ENCODE data around the gene BORCS6. TPM values are rescaled to one million over a fixed set of nuclear protein-coding genes. Genes with fewer than 3 reads are reported as not detected.
A peak's percentile ranks its signal among the peaks of the same experiment; 100 is the strongest.
"Not testable (repeated sequence)": the region's sequence is repeated elsewhere in the genome, so short reads cannot be mapped to it uniquely, and the experiment has no call there.

The BORCS6 gene
- total RNA-seq, 1 donor from 2014 or later, result 6.3 TPM

DNA sequence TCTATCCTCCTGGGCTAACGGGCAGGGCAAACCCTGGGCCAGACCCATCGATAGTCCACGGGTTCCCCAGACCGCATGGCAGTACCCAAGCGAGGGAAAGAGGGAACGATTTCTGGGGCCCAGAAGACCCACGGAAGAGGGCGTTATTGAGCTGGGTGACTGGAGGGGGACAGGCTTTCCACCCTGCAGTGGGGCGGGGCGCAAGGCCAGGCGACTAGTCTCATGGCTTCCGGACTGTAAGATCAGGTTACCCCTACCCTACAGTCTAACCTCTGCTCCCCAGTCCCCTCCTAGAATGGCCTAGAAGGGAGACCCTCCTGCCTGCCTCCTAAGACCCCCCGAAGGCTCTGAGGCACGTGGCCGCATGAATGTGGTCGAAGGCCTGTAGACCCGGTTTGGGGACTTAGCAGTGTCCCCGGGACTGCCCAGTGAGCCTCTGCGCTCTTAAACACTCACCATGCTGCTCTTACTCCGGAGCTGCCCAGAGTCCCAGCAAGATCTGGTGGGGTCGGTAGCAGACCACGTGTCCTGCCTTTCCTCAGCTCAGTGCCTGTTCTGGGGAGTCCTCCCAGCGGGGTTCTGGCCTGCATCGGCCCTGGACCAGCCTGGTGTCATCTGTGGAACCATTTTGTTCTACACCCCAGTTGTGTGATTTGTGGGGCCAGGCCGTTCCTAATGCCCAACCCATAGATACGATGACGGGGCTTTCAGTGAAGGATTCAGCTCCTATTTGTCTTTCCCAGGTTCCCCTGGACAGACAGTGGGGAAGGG is 33.6 kb upstream of the BORCS6 start:
- H3K4me3 Mint-ChIP-seq, result peak overlapping the region; percentile 97
- intact Hi-C loops (cut with micrococcal nuclease), result loop anchor here (2.0 to 10.0 kb wide), 3 partner anchors 151 to 521 kb away; partner anchors contain the start of genes CCDC42 and KRABD2
- H3K9me3 Mint-ChIP-seq, result no peaks in the 10 kb centered on the region
- DNase-seq (ENCODE audit: low spot score), result peak; percentile 28
- peaks cover 21% of the 10 kb centered on the region for H3K27me3 Mint-ChIP-seq (ENCODE audit: insufficient read depth)
- H3K27ac Mint-ChIP-seq, result peak overlapping the region; percentile 98
- peaks cover 22% of the 10 kb centered on the region for H3K36me3 Mint-ChIP-seq (ENCODE audit: low read depth)
- peaks cover 68% of the 10 kb centered on the region for H3K4me1 Mint-ChIP-seq (ENCODE audit: low read depth)

DNA sequence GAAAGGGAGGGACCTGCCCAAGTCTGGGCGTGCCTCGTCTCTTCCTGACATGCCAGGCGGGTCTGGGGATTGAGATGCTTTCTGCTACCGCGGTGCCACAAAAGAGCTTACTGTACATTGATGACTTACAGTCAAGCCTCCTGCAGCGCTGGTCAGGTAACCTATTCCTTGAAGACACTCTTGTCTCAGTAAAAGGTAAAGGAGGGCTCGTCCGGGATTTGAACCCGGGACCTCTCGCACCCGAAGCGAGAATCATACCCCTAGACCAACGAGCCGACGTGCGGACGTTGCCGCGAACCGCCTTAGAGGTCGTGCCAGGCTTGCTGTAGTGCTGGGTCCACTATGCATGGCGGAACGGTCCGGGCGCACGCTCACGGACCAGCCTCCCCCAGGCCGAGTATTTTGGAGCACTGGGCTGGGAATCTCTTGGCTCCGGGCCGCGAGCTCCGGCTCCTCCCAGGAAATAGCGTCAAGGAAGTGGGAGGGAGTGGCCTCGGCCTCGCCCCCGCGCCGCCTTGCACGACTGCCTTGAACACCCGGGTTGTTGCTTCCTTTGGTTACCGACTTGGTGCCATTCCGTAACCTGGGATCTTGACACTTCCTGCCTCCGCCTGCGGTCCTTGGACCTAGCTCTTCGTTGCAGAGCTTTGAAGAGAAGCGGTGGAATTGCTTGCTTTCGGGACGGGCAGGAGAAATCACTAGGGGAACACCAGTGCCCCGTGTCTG is 32.8 kb upstream of the BORCS6 start:
- peaks cover 21% of the 10 kb centered on the region for H3K27me3 Mint-ChIP-seq (ENCODE audit: insufficient read depth)
- H3K4me1 Mint-ChIP-seq (ENCODE audit: low read depth), result peaks cover 70% of the 10 kb centered on the region
- no peaks in the 10 kb centered on the region for H3K9me3 Mint-ChIP-seq
- intact Hi-C loops (cut with micrococcal nuclease), result loop anchor here (1.0 to 10.0 kb wide), 11 partner anchors 25 to 522 kb away; partner anchors contain the start of genes CCDC42, KRABD2 and RANGRF
- DNase-seq (ENCODE audit: low spot score), result peak; percentile 85
- H3K36me3 Mint-ChIP-seq (ENCODE audit: low read depth), result peaks cover 19% of the 10 kb centered on the region
- peak overlapping the region; percentile 97 for H3K4me3 Mint-ChIP-seq
- peak overlapping the region; percentile 98 for H3K27ac Mint-ChIP-seq

- intact Hi-C loops (cut with micrococcal nuclease), result loop anchor here (1.0 to 10.0 kb wide), 11 partner anchors 25 to 522 kb away; partner anchors contain the start of genes CCDC42, KRABD2 and RANGRF
- Mint-ChIP-seq H3K27ac (peak overlapping the region; percentile 98), H3K4me1 (ENCODE audit: low read depth) (peaks cover 66% of the 10 kb centered on the region), H3K4me3 (peak overlapping the region; percentile 97), H3K9me3 (no peaks in the 10 kb centered on the region), H3K27me3 (ENCODE audit: insufficient read depth) (peaks cover 21% of the 10 kb centered on the region), H3K36me3 (ENCODE audit: low read depth) (peaks cover 14% of the 10 kb centered on the region)
- DNase-seq (ENCODE audit: low spot score), result no peak
These were observed 32.3 kb upstream of the BORCS6 start for GRCh38 chr17:8222380-8222629.

GRCh38 chr17:8221663-8222379 is 31.8 kb upstream of the BORCS6 start:
- H3K27ac Mint-ChIP-seq, result peak overlapping the region; percentile 98
- peaks cover 61% of the 10 kb centered on the region for H3K4me1 Mint-ChIP-seq (ENCODE audit: low read depth)
- intact Hi-C loops (cut with micrococcal nuclease), result loop anchor here (1.0 to 10.0 kb wide), 12 partner anchors 22 to 523 kb away; partner anchors contain the start of genes CCDC42, KRABD2 and RANGRF
- peak overlapping the region; percentile 97 for H3K4me3 Mint-ChIP-seq
- H3K9me3 Mint-ChIP-seq, result no peaks in the 10 kb centered on the region
- peaks cover 21% of the 10 kb centered on the region for H3K27me3 Mint-ChIP-seq (ENCODE audit: insufficient read depth)
- H3K36me3 Mint-ChIP-seq (ENCODE audit: low read depth), result peaks cover 10% of the 10 kb centered on the region
- peak; percentile 80 for DNase-seq (ENCODE audit: low spot score)

- Mint-ChIP-seq H3K36me3 (ENCODE audit: low read depth) (peaks cover 3% of the 10 kb centered on the region), H3K27ac (peak overlapping the region; percentile 98), H3K4me1 (ENCODE audit: low read depth) (peaks cover 53% of the 10 kb centered on the region), H3K4me3 (peak overlapping the region; percentile 97), H3K9me3 (no peaks in the 10 kb centered on the region), H3K27me3 (ENCODE audit: insufficient read depth) (peaks cover 16% of the 10 kb centered on the region)
- peak; percentile 75 for DNase-seq (ENCODE audit: low spot score)
- intact Hi-C loops (cut with micrococcal nuclease), result loop anchor here (1.0 to 10.0 kb wide), 4 partner anchors 11 to 524 kb away; partner anchors contain the start of genes AURKB, CCDC42 and KRABD2
These were observed 31.0 kb upstream of the BORCS6 start for GRCh38 chr17:8220783-8221662.

- intact Hi-C loops (cut with micrococcal nuclease), result loop anchor here (5.0 kb wide), 1 partner anchor 33 kb away; the partner anchor contains the start of genes CTC1 and PFAS
- H3K27me3 Mint-ChIP-seq (ENCODE audit: insufficient read depth); H3K36me3 Mint-ChIP-seq (ENCODE audit: low read depth); H3K27ac Mint-ChIP-seq; DNase-seq (ENCODE audit: low spot score); H3K9me3 Mint-ChIP-seq; H3K4me3 Mint-ChIP-seq: not testable (repeated sequence)
- H3K4me1 Mint-ChIP-seq (ENCODE audit: low read depth), result peaks cover 26% of the 10 kb centered on the region
These were observed 24.0 kb upstream of the BORCS6 start for GRCh38 chr17:8214000-8214399.

DNA sequence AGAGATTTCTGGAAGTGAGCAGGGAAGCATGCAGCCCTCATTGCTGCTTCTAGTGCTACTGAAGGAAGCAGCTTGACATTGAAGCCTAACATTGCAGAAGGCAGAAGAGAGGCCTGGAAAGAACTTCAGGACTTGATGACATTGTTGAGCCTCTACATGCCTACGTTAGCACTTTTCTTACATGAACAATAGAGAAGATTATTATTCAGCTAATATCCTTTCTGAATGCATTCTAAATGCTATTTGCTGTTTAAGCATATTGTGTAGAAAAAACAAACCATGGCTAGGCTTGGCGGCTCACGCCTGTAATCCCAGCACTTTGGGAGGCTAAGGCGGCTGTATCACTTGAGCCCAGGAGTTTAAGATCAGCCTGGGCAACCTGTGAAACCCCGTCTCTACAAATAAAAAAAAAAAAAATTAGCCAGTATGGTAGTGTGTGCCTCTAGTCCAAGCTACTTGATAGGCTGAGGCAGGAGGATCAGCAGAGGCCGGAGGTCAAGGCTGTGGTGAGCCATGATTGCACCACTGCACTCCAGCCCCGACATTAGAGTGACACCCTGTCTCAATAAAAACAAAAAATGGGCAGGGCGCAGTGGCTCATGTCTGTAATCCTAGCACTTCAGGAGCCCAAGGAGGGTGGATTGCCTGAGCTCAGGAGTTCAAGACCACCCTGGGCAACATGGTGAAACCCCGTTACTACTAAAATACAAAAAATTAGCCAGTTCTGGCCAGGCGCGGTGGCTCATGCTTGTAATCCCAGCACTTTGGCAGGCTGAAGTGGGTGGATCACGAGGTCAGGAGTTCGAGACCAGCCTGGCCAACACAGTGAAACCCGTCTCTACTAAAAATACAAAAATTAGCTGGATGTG is 22.6 kb upstream of the BORCS6 start:
- Mint-ChIP-seq H3K27ac (no peak overlapping the region), H3K36me3 (ENCODE audit: low read depth) (peaks cover 2% of the 10 kb centered on the region), H3K4me3 (no peak overlapping the region), H3K4me1 (ENCODE audit: low read depth) (peaks cover 28% of the 10 kb centered on the region), H3K9me3 (no peaks in the 10 kb centered on the region), H3K27me3 (ENCODE audit: insufficient read depth) (no peaks in the 10 kb centered on the region)
- DNase-seq (ENCODE audit: low spot score), result no peak
- intact Hi-C loops (cut with micrococcal nuclease), result loop anchor here (5.0 kb wide), 1 partner anchor 35 kb away; the partner anchor contains the start of genes CTC1 and PFAS

GRCh38 chr17:8210761-8211458 is 20.9 kb upstream of the BORCS6 start:
- Mint-ChIP-seq H3K27me3 (ENCODE audit: insufficient read depth) (no peaks in the 10 kb centered on the region), H3K27ac (peak overlapping the region; percentile 94), H3K4me1 (ENCODE audit: low read depth) (peaks cover 34% of the 10 kb centered on the region), H3K4me3 (peak overlapping the region; percentile 96), H3K9me3 (no peaks in the 10 kb centered on the region), H3K36me3 (ENCODE audit: low read depth) (peaks cover 14% of the 10 kb centered on the region)
- intact Hi-C loops (cut with micrococcal nuclease), result loop anchor here (1.0 to 5.0 kb wide), 5 partner anchors 9 to 36 kb away; partner anchors contain the start of genes CTC1 and PFAS
- no peak for DNase-seq (ENCODE audit: low spot score)

GRCh38 chr17:8209907-8210760 is 20.2 kb upstream of the BORCS6 start, which contains the start of gene AURKB:
AURKB (minus strand) TSS chr17:8210575; CDS start chr17:8210224, 351 bp downstream.
- Mint-ChIP-seq H3K27ac (peak within 1 kb of the TSS; percentile 94), H3K27me3 (ENCODE audit: insufficient read depth) (no peaks in the 10 kb centered on the region), H3K4me3 (peak within 1 kb of the TSS; percentile 96), H3K9me3 (no peaks in the 10 kb centered on the region), H3K4me1 (ENCODE audit: low read depth) (peaks cover 34% of the 10 kb centered on the region), H3K36me3 (ENCODE audit: low read depth) (peaks cover 16% of the 10 kb centered on the region)
- DNase-seq (ENCODE audit: low spot score), result peak; percentile 91
- intact Hi-C loops (cut with micrococcal nuclease), result loop anchor here (1.0 to 5.0 kb wide), 5 partner anchors 10 to 37 kb away; partner anchors contain the start of genes CTC1 and PFAS

DNA sequence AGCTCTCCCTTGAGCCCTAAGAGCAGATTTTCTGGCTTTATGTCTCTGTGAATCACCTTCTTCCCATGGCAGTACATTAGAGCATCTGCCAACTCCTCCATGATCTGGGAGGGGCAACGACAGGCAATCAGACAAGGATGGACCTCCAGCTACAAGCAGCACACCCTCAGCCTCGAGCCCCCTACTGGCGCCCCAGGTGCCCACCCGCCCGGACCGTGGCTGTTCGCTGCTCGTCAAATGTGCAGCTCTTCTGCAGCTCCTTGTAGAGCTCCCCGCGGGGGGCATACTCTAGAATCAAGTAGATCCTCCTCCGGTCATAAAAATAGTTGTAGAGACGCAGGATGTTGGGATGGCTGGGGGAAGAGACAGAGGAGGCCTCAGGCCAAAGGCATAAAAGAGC is 16.6 kb upstream of the BORCS6 start:
- Mint-ChIP-seq H3K27ac (no peak overlapping the region), H3K4me1 (ENCODE audit: low read depth) (peaks cover 29% of the 10 kb centered on the region), H3K36me3 (ENCODE audit: low read depth) (peaks cover 27% of the 10 kb centered on the region), H3K27me3 (ENCODE audit: insufficient read depth) (no peaks in the 10 kb centered on the region), H3K4me3 (no peak overlapping the region), H3K9me3 (no peaks in the 10 kb centered on the region)
- intact Hi-C loops (cut with micrococcal nuclease), result no loop called here
- DNase-seq (ENCODE audit: low spot score), result no peak

Measured in activated T-helper 1 cell treated with anti-CD3 and anti-CD28 coated beads, Interleukin-12 subunit alpha, Interleukin-12 subunit beta, Interleukin-2, Interleukin-4 antibody, amounts not matched to agents 30 ng/mL and 10 ng/mL and 1 ng/mL, durations not matched to agents 14 hours and 24 hours and 36 hours (primary cell).